GM12891 (cell line): ENCODE data around the gene ZNF641.

Experiments used
- PAX5 ChIP-seq: IDR thresholded peaks from 2 replicates; pipeline ENCODE4 v1.6.1; 2011; ENCODE audit warnings: low read length, moderate library complexity, mild to moderate bottlenecking; ENCODE audit not compliant: insufficient read depth, severe bottlenecking
- POLR2A ChIP-seq: IDR thresholded peaks from 2 replicates; pipeline ENCODE4 v1.6.1; 2011; ENCODE audit warnings: low read depth, low read length, control low read depth
- POLR2AphosphoS5 ChIP-seq: IDR thresholded peaks from 2 replicates; pipeline ENCODE4 v1.6.1; 2011; ENCODE audit warnings: low read depth, low read length, control low read depth
- POU2F2 ChIP-seq: IDR thresholded peaks from 2 replicates; pipeline ENCODE4 v1.6.1; 2011; ENCODE audit warnings: low read depth, mild to moderate bottlenecking, control low read depth, low read length, moderate library complexity
- TAF1 ChIP-seq: IDR thresholded peaks from 2 replicates; pipeline ENCODE4 v1.6.1; 2011; ENCODE audit warnings: low read depth, low read length, control low read depth

DNA sequence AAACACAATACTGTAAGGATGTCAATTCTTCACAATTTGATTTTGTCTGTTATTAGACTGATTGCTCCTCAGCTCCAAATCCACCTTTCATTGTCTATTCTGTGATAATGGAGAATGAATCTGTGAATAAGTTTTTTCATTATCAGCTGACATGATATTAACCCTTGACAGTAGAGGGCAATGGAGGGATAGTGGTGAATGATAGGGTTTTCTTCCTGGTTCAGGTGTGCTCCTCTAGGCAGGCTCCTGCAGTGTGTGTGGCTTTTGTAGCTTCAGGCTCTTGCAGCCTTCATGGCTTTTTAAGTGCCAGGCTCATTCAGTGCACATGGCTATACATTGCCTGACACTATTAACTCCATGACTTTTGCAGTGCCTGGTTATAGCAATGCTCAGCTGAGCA lies 23.4 kb upstream of the ZNF641 start:
- TF ChIP-seq POLR2A (no peak), POLR2AphosphoS5 (no peak), PAX5 (no peak), TAF1 (no peak), POU2F2 (no peak)
